ENCODE measurements around the gene PDZD2. TPM values are rescaled to one million over a fixed set of nuclear protein-coding genes. Genes with fewer than 3 reads are reported as not detected.

The PDZD2 gene
- total and polyA plus RNA-seq, 9 donors = 21.2 to 58.2 (median 37.8) TPM

DNA sequence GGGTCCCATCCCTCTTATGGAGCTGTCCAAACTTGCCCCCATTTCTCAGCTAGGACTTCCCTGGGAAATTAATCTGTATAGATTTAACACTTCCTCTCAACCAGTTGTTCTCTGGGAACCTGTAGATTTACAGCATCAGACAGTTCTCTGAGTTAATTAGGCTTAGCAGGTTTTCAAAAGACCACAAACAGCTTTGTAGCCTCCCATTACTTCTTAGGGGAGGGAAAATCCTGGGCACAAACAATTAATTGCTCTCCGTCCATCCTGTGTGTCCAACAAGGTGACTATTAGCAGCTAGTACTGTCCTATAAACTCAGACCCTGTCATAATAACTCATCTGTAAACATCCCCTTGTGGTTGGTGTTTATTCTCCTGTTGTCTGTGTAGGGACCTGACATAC lies 337.2 kb downstream of the PDZD2 start:
- WGBS, 3 donors = 88 to 96% (median 89%) methylated on average over 1 of the region's 1 CpG
- no peak for DNase-seq
- intact Hi-C loops (cut with DNase I) = no loop called here
- H3K4me1 ChIP-seq (ENCODE audit: insufficient read depth) = peaks cover 2% of the 10 kb centered on the region
- no peak overlapping the region for H3K4me3 ChIP-seq
- H3K9me3 ChIP-seq = no peaks in the 10 kb centered on the region
- no peaks in the 10 kb centered on the region for H3K27me3 ChIP-seq
- TF ChIP-seq POLR2A (IDR thresholded peaks at IDR 0.05) (no peak), EP300 (IDR thresholded peaks at IDR 0.05) (no peak)
- TF ChIP-seq, protein P1, sequence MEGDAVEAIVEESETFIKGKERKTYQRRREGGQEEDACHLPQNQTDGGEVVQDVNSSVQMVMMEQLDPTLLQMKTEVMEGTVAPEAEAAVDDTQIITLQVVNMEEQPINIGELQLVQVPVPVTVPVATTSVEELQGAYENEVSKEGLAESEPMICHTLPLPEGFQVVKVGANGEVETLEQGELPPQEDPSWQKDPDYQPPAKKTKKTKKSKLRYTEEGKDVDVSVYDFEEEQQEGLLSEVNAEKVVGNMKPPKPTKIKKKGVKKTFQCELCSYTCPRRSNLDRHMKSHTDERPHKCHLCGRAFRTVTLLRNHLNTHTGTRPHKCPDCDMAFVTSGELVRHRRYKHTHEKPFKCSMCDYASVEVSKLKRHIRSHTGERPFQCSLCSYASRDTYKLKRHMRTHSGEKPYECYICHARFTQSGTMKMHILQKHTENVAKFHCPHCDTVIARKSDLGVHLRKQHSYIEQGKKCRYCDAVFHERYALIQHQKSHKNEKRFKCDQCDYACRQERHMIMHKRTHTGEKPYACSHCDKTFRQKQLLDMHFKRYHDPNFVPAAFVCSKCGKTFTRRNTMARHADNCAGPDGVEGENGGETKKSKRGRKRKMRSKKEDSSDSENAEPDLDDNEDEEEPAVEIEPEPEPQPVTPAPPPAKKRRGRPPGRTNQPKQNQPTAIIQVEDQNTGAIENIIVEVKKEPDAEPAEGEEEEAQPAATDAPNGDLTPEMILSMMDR (IDR thresholded peaks at IDR 0.05) = no peak
- H3K36me3 ChIP-seq = no peaks in the 10 kb centered on the region
- H3K27ac ChIP-seq = no peak overlapping the region

DNA sequence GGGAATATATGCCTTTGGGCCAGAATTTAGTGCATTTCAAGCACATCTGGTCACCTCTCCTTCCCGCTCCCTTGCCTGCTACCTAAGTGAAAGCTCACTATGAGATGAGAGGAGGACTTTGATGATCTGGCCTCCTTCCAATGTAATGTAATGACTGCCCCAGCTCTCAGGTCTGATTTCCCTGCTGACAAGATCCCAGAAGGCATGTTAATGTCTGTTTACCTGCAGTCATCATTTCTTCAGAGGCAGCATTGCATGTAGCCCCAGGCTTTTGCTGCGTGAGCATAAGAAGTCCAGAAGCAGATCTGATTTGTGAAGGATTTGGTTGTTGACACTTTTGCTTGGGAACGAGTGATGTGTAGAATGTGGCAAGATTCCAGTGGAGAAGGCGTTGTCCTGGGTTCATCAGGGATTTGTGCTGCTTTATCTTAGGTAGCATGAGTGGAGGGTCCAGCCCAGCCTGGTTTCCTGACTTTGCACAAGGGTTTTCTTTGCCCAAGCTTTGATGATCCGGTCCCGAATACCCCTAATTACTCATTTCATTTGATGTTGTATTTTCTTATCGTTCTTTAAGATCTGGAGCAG lies 342.5 kb downstream of the PDZD2 start:
- DNase-seq = no peak
- intact Hi-C loops (cut with DNase I) = no loop called here
- no peaks in the 10 kb centered on the region for H3K36me3 ChIP-seq
- no peak overlapping the region for H3K27ac ChIP-seq
- H3K4me1 ChIP-seq (ENCODE audit: insufficient read depth) = peaks cover 11% of the 10 kb centered on the region
- WGBS, 3 donors = 86 to 89% (median 87%) methylated on average over 7 of the region's 7 CpGs
- no peak overlapping the region for H3K4me3 ChIP-seq
- no peaks in the 10 kb centered on the region for H3K9me3 ChIP-seq
- no peak for TF ChIP-seq EP300 (IDR thresholded peaks at IDR 0.05)
- no peak for TF ChIP-seq POLR2A (IDR thresholded peaks at IDR 0.05)
- TF ChIP-seq, protein P1 (IDR thresholded peaks at IDR 0.05) = no peak
- no peaks in the 10 kb centered on the region for H3K27me3 ChIP-seq

DNA sequence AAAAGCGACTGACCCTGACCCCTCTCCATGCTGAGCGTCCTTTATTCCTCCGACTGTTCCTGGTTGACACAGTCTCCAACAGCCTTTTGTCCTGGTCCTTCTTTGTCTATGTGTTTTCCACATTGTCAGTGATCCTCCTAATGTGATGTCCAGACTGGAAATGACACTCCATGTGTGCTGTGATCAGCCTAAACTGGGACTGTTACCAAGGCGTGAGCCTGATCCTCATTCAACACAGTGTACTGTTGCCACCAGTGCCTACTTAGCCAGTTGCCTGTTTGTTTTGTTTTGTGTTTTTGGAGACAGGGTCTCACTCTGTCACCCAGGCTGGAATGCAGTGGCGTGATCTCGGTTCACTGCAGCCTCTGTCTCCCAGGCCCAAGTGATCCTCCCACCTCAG lies 343.1 kb downstream of the PDZD2 start:
- H3K27me3 ChIP-seq = no peaks in the 10 kb centered on the region
- no peaks in the 10 kb centered on the region for H3K36me3 ChIP-seq
- peaks cover 11% of the 10 kb centered on the region for H3K4me1 ChIP-seq (ENCODE audit: insufficient read depth)
- intact Hi-C loops (cut with DNase I) = no loop called here
- H3K4me3 ChIP-seq = no peak overlapping the region
- H3K9me3 ChIP-seq = no peaks in the 10 kb centered on the region
- H3K27ac ChIP-seq = no peak overlapping the region
- no peak for DNase-seq
- 98% methylated on average over 6 of the region's 6 CpGs for WGBS, 3 donors
- TF ChIP-seq EP300 (IDR thresholded peaks at IDR 0.05) (no peak), POLR2A (IDR thresholded peaks at IDR 0.05) (no peak)
- TF ChIP-seq, protein P1 (IDR thresholded peaks at IDR 0.05) = no peak

DNA sequence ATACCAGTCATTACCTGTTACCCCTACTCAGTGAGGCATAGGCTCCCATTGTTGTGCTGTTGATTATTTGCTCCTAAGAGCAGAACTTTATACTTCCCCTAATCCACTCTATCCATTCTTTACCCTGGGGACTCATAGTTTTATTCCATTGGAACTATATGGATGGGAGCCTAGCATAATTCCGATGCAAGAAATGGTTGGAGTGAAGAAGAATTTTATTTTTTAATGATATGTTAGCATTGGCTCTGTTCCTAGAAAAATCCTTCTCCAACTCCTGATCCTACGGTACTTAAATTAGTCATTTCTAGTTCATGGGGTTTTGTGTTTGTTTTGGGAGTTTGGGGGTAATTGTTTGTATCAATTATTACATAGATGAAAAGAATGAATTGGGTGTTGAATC lies 343.7 kb downstream of the PDZD2 start:
- TF ChIP-seq POLR2A (IDR thresholded peaks at IDR 0.05) (no peak), EP300 (IDR thresholded peaks at IDR 0.05) (no peak)
- TF ChIP-seq, protein P1 (IDR thresholded peaks at IDR 0.05) = no peak
- Histone ChIP-seq H3K27me3 (no peaks in the 10 kb centered on the region), H3K4me1 (ENCODE audit: insufficient read depth) (peaks cover 11% of the 10 kb centered on the region), H3K36me3 (no peaks in the 10 kb centered on the region), H3K27ac (no peak overlapping the region), H3K9me3 (no peaks in the 10 kb centered on the region), H3K4me3 (no peak overlapping the region)
- intact Hi-C loops (cut with DNase I) = no loop called here
- WGBS, 3 donors = 39 to 48% (median 45%) methylated on average over 2 of the region's 2 CpGs
- no peak for DNase-seq
